B cell (primary cell): ENCODE results near the gene ADK. TPM values are rescaled to one million over a fixed set of nuclear protein-coding genes. Genes with fewer than 3 reads are reported as not detected.

Experiments
- ATAC-seq: fragments of 200-7000 bp; cut with Tn5 transposase; one replicate; pipeline ENCODE4 v1.10.0; 2021; ENCODE audit warnings: low read depth, mild to moderate bottlenecking, moderate number of reproducible peaks, moderate library complexity
- CTCF ChIA-PET: fragments of 350-600 bp; sonication (Branson Sonifier 250); formaldehyde crosslinking; loops from one replicate; lab custom pipeline; 2021; ENCODE audit warnings: antibody characterized with exemption, inconsistent platforms; lab: Charles Lee
- POLR2A ChIA-PET: fragments of 350-600 bp; sonication (Branson Sonifier 250); formaldehyde crosslinking; loops from one replicate; lab custom pipeline; 2021; ENCODE audit warnings: antibody characterized with exemption; lab: Charles Lee
- DNase-seq: peaks from one replicate; pipeline ENCODE4 v3.0.0; 2013
- H2AFZ ChIP-seq: 2 replicates; pipeline ENCODE4 v1.6.1; 2012; ENCODE audit warnings: mild to moderate bottlenecking, low read depth, low read length; ENCODE audit not compliant: insufficient read depth, poor library complexity, severe bottlenecking
- H3K27ac ChIP-seq, 2 donors: 1 replicate in 1 of 2; 2 replicates in 1 of 2; pipeline ENCODE4 v1.5.1; 2012 to 2013; ENCODE audit warnings: low read length in 2 of 2, mild to moderate bottlenecking in 2 of 2, moderate library complexity in 1 of 2
- H3K27me3 ChIP-seq, 4 experiments: fragments of 200-600 bp in 1 of 4; sonication (generic) in 1 of 4; replicated peaks in 1 of 4; 1 replicate in 2 of 4; 2 replicates in 2 of 4; pipeline versions ENCODE4 v1.6.1 to v1.7.0; 2013 to 2016; ENCODE audit warnings: low read length in 3 of 4, mild to moderate bottlenecking in 2 of 4, mixed read lengths in 1 of 4, moderate library complexity in 1 of 4; ENCODE audit not compliant: insufficient read depth in 4 of 4, control insufficient read depth in 3 of 4; ENCODE audit errors: control extremely low read depth in 1 of 4
- H3K36me3 ChIP-seq, 2 experiments: replicated peaks in 1 of 2; 1 replicate in 1 of 2; 2 replicates in 1 of 2; pipeline versions ENCODE4 v1.6.1 to v1.7.1; 2013; ENCODE audit warnings: low read length in 1 of 2; ENCODE audit not compliant: insufficient read depth in 2 of 2, control insufficient read depth in 1 of 2; ENCODE audit errors: control extremely low read depth in 1 of 2, extremely low read depth in 1 of 2
- H3K4me1 ChIP-seq, 2 donors: fragments of 200-600 bp in 1 of 2; sonication (generic) in 1 of 2; 1 replicate in 1 of 2; 2 replicates in 1 of 2; pipeline versions ENCODE4 v1.5.1 to v1.6.1; 2013 to 2017; ENCODE audit warnings: low read length in 2 of 2; ENCODE audit not compliant: control insufficient read depth in 2 of 2, insufficient read depth in 2 of 2
- H3K4me2 ChIP-seq: replicated peaks from 2 replicates; pipeline ENCODE3; 2012; ENCODE audit warnings: mild to moderate bottlenecking, low read depth, low read length; ENCODE audit not compliant: poor library complexity, severe bottlenecking
- H3K4me3 ChIP-seq, 5 experiments: fragments of 200-600 bp in 1 of 5; sonication (generic) in 1 of 5; 1 replicate in 3 of 5; 2 replicates in 2 of 5; pipeline versions ENCODE4 v1.5.1 to v1.7.0; 2011 to 2016; ENCODE audit warnings: low read length in 4 of 5, mild to moderate bottlenecking in 4 of 5, low read depth in 2 of 5, control low read depth in 1 of 5, moderate library complexity in 1 of 5; ENCODE audit not compliant: insufficient read depth in 1 of 5; ENCODE audit errors: control extremely low read depth in 1 of 5, extremely low read depth in 1 of 5
- H3K79me2 ChIP-seq: fragments of 200-600 bp; sonication (generic); one replicate; pipeline ENCODE4 v1.6.0; 2016; ENCODE audit warnings: low read length; ENCODE audit not compliant: control insufficient read depth, insufficient read depth
- H3K9ac ChIP-seq: fragments of 200-600 bp; sonication (generic); 2 replicates; pipeline ENCODE4 v1.6.1; 2017; ENCODE audit warnings: mild to moderate bottlenecking, low read length, moderate library complexity
- H3K9me3 ChIP-seq, 3 donors: one replicate each; pipeline versions ENCODE4 v1.6.1 to v1.7.1; 2013; ENCODE audit warnings: low read length in 2 of 3; ENCODE audit not compliant: control insufficient read depth in 2 of 3, insufficient read depth in 1 of 3; ENCODE audit errors: control extremely low read depth in 1 of 3
- H4K20me1 ChIP-seq: 2 replicates; pipeline ENCODE4 v1.6.0; 2012; ENCODE audit warnings: mild to moderate bottlenecking, low read length; ENCODE audit not compliant: insufficient read depth, control insufficient read depth, poor library complexity, severe bottlenecking
- H3K27ac Mint-ChIP-seq: one replicate; pipeline ENCODE4 v1.8.0; 2021; ENCODE audit warnings: mixed read lengths
- H3K27me3 Mint-ChIP-seq: one replicate; pipeline ENCODE4 v1.8.0; 2021; ENCODE audit warnings: mixed read lengths
- H3K4me1 Mint-ChIP-seq: one replicate; pipeline ENCODE4 v1.8.0; 2021; ENCODE audit warnings: mixed read lengths
- H3K4me3 Mint-ChIP-seq: one replicate; pipeline ENCODE4 v1.8.0; 2021; ENCODE audit warnings: mixed read lengths
- H3K9me3 Mint-ChIP-seq: one replicate; pipeline ENCODE4 v1.8.0; 2022; ENCODE audit warnings: mixed read lengths; ENCODE audit not compliant: insufficient read depth
- EZH2 ChIP-seq: IDR thresholded peaks from 2 replicates; pipeline ENCODE4 v1.6.1; 2012; ENCODE audit warnings: borderline replicate concordance, low read depth, mild to moderate bottlenecking, moderate library complexity, low read length; ENCODE audit not compliant: insufficient read depth, poor library complexity, severe bottlenecking
- whole genome bisulfite sequencing: methylation state at CpG from one replicate; pipeline ENCODE4 v1.1.5; 2013; ENCODE audit warnings: missing lambda C conversion rate; ENCODE audit not compliant: insufficient coverage; 5-methylcytosine and 5-hydroxymethylcytosine counted together
- intact Hi-C: fragments of 100-400 bp; cut with micrococcal nuclease; formaldehyde crosslinking; loops from one replicate; pipeline ENCODE4 v1.10.0; 2022
- polyA plus RNA-seq: library from polyadenylated mRNA; depleted of rRNA; stranded (reverse); fragments of >200 nt; gene quantifications from 2 replicates; pipeline ENCODE4 v1.2.3, GENCODE V29; 2012
- total RNA-seq, 2 donors: library from RNA; stranded (reverse); fragments of 120-200 nt in 1 of 2; gene quantifications; 1 replicate in 1 of 2; 2 replicates in 1 of 2; pipeline versions ENCODE4 v1.2.3 to v1.2.4, GENCODE V29; 2013 to 2022
- TF ChIP-seq, protein P1 (sequence below): fragments of 200-600 bp; IDR thresholded peaks from one replicate; pipeline ENCODE4 v1.8.0; 2022; ENCODE audit warnings: antibody characterized with exemption, mild to moderate bottlenecking

ADK gene
- total and polyA plus RNA-seq, 2 donors (not counting 1 experiment from before 2014, with no cell fraction given), result 37.2 to 52.6 TPM

DNA sequence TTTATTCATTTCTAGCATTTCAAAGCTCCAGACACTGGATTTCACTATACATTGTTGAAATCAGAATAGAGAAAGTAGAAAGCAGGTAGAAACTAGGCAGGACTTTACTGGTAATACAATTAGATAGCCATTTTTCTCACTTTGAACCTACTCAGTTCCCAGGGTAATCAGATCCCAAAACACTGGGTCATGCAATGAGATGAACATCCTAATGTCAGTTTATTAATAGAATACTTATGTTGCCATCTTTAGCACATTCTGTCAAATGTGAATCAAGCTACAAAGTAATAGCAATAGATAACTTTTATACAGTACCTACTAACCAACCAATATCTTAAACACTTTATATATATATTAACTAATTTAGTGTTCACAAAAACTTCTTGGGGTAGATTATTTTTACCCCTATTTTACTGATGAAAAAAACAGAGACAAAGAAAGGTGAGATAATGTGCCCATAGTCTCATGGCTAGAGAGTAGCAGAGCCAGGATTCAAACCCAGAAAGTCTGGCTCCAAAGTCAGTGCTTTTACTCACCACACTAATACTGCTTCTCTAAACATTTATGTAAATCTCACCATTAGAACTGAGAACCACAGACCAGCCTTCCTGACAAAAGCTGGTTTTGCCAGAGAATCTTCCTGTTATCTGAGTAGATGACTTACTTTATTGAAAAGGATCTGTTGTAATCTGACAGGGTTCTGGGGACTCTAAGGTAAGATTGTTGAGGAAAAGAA is 521.6 kb downstream of the ADK start:
- H3K4me1 Mint-ChIP-seq, result peaks cover 12% of the 10 kb centered on the region
- Histone ChIP-seq H3K4me2 (no peak overlapping the region), H3K79me2 (no peaks in the 10 kb centered on the region), H3K4me3 (no peak overlapping the region), H3K27ac (no peak overlapping the region), H3K27me3 (no peaks in the 10 kb centered on the region), H2AFZ (no peak overlapping the region), H3K4me1 (peaks cover 0 to under 1% of the 10 kb centered on the region in 2 donors), H4K20me1 (no peaks in the 10 kb centered on the region), H3K9ac (no peak overlapping the region), H3K9me3 (peaks cover 1 to 13% (median 9%) of the 10 kb centered on the region in 3 donors), H3K36me3 (peaks cover 8 to 46% of the 10 kb centered on the region in 2 experiments)
- ATAC-seq (no peak), DNase-seq (no peak)
- H3K4me3 Mint-ChIP-seq, result no peak overlapping the region
- peaks cover 2% of the 10 kb centered on the region for H3K9me3 Mint-ChIP-seq
- no peaks in the 10 kb centered on the region for H3K27me3 Mint-ChIP-seq
- intact Hi-C loops, result no loop called here
- TF ChIP-seq, protein P1, sequence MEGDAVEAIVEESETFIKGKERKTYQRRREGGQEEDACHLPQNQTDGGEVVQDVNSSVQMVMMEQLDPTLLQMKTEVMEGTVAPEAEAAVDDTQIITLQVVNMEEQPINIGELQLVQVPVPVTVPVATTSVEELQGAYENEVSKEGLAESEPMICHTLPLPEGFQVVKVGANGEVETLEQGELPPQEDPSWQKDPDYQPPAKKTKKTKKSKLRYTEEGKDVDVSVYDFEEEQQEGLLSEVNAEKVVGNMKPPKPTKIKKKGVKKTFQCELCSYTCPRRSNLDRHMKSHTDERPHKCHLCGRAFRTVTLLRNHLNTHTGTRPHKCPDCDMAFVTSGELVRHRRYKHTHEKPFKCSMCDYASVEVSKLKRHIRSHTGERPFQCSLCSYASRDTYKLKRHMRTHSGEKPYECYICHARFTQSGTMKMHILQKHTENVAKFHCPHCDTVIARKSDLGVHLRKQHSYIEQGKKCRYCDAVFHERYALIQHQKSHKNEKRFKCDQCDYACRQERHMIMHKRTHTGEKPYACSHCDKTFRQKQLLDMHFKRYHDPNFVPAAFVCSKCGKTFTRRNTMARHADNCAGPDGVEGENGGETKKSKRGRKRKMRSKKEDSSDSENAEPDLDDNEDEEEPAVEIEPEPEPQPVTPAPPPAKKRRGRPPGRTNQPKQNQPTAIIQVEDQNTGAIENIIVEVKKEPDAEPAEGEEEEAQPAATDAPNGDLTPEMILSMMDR, result no peak
- no peak for TF ChIP-seq EZH2
- ChIA-PET POLR2A (no interaction called here), CTCF (interaction anchor here (0.6 kb wide), 1 partner anchor 238 kb away, joined by 3 read pairs; no protein-coding TSS in a partner anchor)
- no peak overlapping the region for H3K27ac Mint-ChIP-seq

DNA sequence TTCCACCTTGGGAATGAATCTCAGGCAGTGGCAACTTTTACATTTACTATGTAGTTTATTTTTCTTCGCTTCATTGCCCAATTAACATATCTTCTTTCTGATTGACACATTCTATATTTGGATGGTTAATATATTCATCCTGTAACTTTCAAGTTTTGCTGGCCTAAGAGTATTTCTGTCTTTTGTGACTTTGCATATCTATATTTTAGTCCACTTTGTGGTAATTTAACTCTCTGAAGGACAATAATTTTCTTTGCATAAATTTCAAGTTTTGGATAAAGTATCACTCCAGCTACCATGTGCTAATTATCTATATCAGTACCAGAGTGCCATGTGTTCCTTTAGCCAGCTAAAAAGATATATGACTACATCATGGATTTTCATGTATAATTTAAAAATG is 523.9 kb downstream of the ADK start:
- Histone ChIP-seq H3K4me3 (no peak overlapping the region), H2AFZ (no peak overlapping the region), H3K36me3 (peaks cover 8 to 46% of the 10 kb centered on the region in 2 experiments), H3K4me1 (peaks cover 0 to 3% of the 10 kb centered on the region in 2 donors), H3K27ac (no peak overlapping the region), H3K4me2 (no peak overlapping the region), H3K9ac (no peak overlapping the region), H3K27me3 (no peaks in the 10 kb centered on the region), H4K20me1 (no peaks in the 10 kb centered on the region), H3K79me2 (no peaks in the 10 kb centered on the region), H3K9me3 (peaks cover 1 to 13% (median 9%) of the 10 kb centered on the region in 3 donors)
- TF ChIP-seq EZH2, result no peak
- TF ChIP-seq, protein P1, result no peak
- Mint-ChIP-seq H3K4me1 (peaks cover 19% of the 10 kb centered on the region), H3K4me3 (no peak overlapping the region), H3K27me3 (no peaks in the 10 kb centered on the region), H3K9me3 (peaks cover 2% of the 10 kb centered on the region), H3K27ac (no peak overlapping the region)
- no peak for DNase-seq
- CTCF ChIA-PET, result no interaction called here
- intact Hi-C loops, result no loop called here
- WGBS, result no CpG with 5 or more reads among the region's 1 CpG
- POLR2A ChIA-PET, result no interaction called here
- no peak for ATAC-seq
